T-helper 2 cell treated with Interferon-gamma antibody and Interleukin-4, amounts not matched to agents 100 ng/mL and 5 ng/mL, for 36 hours (primary cell): ENCODE results near the gene CYGB. TPM values are rescaled to one million over a fixed set of nuclear protein-coding genes. Genes with fewer than 3 reads are reported as not detected.
"Not testable (repeated sequence)": the region's sequence is repeated elsewhere in the genome, so short reads cannot be mapped to it uniquely, and the experiment has no call there.

Experiments
- intact Hi-C: fragments of 100-400 bp; cut with micrococcal nuclease; formaldehyde crosslinking; loops from one replicate; pipeline ENCODE4 v1.15.1; 2023
- total RNA-seq: library from RNA; stranded (reverse); gene quantifications from 2 replicates; pipeline ENCODE4 v1.2.3, GENCODE V29; 2022

Gene CYGB
- total RNA-seq, 1 donor from 2014 or later: 0.11 TPM

- intact Hi-C loops: no loop called here
Measured at GRCh38 chr17:76567634-76568432, 30.3 kb upstream of the CYGB start.

DNA sequence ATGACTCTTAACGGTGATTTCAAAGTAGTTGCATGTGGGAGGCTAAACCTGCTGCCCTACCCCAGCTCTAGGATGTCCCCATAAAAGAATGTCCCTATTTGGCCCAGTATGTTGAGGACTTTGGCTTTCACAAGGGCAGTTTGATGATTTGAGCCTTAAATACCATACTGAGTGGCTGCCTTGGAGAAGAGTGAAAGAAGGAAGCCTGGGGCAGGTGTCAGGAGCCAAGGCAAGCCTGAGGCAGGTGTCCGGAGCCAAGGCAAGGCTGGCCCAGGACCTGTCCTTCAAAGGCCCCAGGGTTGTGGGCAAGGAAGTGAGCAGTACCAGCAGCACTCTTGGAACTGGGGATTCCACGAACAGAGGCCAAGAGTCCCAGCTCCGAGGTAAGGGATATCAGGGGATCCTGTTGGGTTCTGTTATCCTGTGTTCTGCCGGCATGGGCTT is 29.5 kb upstream of the CYGB start:
- intact Hi-C loops: no loop called here

DNA sequence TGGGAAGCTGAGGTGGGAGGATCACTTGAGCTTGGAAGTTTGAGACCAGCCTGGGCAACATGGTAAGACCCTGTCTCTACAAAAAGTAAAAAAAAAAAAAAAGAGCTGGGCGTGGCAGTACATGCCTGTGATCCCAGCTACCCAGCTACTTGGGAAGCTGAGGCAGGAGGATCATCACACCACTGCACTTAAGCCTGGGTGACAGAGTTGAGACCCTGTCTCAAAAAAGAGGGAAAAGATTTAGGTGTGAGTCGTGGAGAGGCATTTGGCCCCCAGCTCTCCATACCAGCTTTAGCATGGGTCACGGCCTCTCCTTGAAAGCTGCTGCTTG is 29.1 kb upstream of the CYGB start:
- intact Hi-C loops: no loop called here

DNA sequence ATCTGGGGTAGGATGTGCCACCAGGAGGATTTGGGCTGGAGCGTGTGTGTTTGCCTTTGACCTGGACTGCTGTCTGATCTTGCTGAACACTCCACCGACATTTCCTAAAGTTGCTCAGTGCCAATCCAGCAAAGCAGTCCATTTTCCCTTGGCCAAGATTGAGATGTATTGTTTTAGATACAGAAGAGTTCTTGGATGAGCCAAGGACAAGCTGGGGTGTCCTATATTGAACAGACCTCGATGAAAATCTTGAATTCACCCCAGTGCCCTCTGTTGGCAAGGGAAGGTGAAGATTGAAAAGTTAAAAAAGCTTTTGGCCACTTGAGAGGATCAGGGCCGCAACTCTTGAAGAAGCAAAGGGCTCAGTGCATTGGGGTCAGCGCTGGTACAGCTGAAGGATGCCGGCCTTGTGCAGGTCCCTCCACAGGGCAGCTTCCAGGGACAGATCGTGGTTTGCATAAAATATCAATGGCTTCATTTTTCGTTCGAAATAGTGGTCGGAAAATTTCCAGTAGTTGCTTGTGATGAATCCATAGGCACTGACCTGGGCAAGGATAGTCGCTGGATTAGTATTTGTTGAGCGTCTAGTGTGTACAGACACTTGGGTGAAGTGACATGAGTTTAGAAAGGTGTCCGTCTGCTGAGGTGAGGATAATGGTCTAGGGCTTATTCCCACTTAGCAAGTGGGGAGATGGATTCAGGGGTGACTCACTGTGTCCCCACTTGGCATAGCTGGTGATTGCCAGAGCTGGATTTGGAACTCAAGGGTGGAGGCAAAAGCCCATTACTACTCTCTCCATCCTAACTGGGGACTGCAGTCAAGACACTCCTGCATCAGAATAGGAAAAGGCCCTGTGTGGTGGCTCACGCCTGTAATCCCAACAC is 28.5 kb upstream of the CYGB start:
- intact Hi-C loops: no loop called here

DNA sequence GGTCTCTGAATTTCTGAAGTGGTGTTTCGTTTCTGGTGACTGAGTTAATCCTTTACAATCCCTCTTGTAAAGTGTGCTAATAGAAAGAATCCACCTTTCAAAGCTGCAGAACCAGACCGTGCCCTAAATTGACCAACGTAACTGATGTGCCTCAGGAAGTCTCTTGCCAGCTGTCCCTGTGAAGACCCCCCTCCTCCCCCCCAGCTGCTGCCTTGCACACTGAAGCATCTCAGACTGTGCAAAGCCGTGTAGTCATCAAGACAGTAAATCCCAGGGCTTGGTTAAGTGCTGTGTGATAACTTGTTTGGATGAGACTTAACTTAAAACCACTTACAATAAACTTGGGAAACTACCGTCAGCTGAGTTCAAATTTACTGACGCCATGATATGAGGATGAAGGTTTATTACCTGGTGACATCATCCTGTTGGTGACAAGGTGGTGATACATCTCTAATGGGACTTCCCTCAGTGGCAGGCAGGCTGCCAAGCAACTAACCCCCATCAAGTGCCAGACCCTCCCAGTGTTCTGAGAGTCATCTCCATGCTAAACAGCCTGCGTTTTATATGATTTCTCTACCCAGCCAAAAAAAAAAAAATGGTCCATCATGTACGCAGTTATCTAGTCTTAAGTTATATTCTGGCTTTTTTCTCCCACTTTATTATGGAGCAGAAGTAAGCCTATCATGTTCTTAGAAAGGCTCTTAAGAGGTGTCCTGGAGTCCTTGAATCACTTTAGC is 27.6 kb upstream of the CYGB start:
- intact Hi-C loops: not testable (repeated sequence)

DNA sequence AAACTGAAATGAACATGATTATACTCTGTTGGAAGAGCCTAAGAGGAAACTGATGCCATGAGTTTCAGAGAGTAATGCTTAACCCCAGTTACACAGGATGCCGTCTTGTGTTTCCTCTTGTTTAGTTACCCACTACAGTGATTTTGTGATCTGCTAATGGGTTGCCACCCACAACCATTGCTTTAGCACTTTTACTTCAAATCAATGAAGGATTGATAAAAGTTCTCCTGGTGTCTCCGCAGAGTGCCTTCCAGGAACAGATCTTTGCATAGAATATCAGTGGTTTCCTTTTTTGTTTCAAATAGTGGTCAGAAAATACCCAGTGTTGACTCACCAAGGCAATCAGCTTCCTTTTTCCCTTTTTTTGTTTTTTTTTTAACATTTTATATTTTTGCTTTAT is 25.9 kb upstream of the CYGB start:
- intact Hi-C loops: not testable (repeated sequence)

GRCh38 chr17:76562734-76563148 is 25.2 kb upstream of the CYGB start:
- intact Hi-C loops: no loop called here

GRCh38 chr17:76561799-76562268 is 24.3 kb upstream of the CYGB start:
- intact Hi-C loops: no loop called here

GRCh38 chr17:76561332-76561731 is 23.8 kb upstream of the CYGB start:
- intact Hi-C loops: no loop called here

GRCh38 chr17:76560877-76561221 is 23.3 kb upstream of the CYGB start:
- intact Hi-C loops: no loop called here

- intact Hi-C loops: no loop called here
Measured at GRCh38 chr17:76560036-76560876, 22.7 kb upstream of the CYGB start.

GRCh38 chr17:76559460-76559859 is 22.0 kb upstream of the CYGB start:
- intact Hi-C loops: loop anchor here (5.0 to 10.0 kb wide), 4 partner anchors 107 to 178 kb away; partner anchors contain the start of genes MFSD11, MXRA7, SRSF2 and UBE2O

GRCh38 chr17:76558198-76559095 is 20.9 kb upstream of the CYGB start:
- intact Hi-C loops: loop anchor here (1.0 to 10.0 kb wide), 5 partner anchors 66 to 179 kb away; partner anchors contain the start of genes MFSD11, MXRA7, SRSF2 and UBE2O

GRCh38 chr17:76557368-76558197 is 20.1 kb upstream of the CYGB start:
- intact Hi-C loops: loop anchor here (1.0 to 10.0 kb wide), 6 partner anchors 42 to 180 kb away; partner anchors contain the start of genes MFSD11, MXRA7, SRSF2 and UBE2O

GRCh38 chr17:76556765-76557367 is 19.4 kb upstream of the CYGB start:
- intact Hi-C loops: loop anchor here (1.0 to 10.0 kb wide), 5 partner anchors 42 to 180 kb away; partner anchors contain the start of genes MFSD11, MXRA7, SRSF2 and UBE2O

DNA sequence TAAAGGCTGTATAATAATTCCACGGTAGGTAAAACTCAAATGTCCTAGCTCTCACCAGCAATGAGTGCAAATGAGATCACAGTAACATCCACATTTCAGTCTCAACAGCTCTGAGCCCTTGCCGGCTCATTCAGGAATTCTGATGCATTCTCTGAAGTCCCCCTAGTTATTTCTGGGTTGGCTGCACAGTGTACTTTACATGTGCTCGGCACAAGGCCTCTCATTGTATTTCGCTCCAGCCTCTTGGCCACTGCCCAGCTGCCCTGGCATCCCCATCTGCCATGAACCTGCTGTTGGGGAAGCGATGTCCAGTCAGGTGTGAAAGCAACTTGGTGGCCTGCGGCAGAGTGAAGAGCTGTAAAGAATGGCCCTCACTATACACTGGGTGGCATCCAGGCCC is 16.6 kb upstream of the CYGB start:
- intact Hi-C loops: loop anchor here (10.0 kb wide), 1 partner anchor 161 kb away; the partner anchor contains the start of gene MXRA7

GRCh38 chr17:76553178-76553908 is 15.8 kb upstream of the CYGB start:
- intact Hi-C loops: loop anchor here (10.0 kb wide), 1 partner anchor 161 kb away; the partner anchor contains the start of gene MXRA7
